ENCODE results near the gene TNFAIP1. TPM values are rescaled to one million over a fixed set of nuclear protein-coding genes. Genes with fewer than 3 reads are reported as not detected.

TNFAIP1 gene
- polyA plus RNA-seq, 1 donor: 33.4 TPM

GRCh38 chr17:28371245-28372202 lies 36.0 kb downstream of the TNFAIP1 start, which contains the start of gene SARM1:
Gene SARM1, plus strand, starts transcription at chr17:28371694. Its CDS starts 339 bp downstream, at chr17:28372033.
- peak; percentile 66 for DNase-seq

GRCh38 chr17:28372203-28372944 lies 36.8 kb downstream of the TNFAIP1 start:
- DNase-seq: peak; percentile 41

DNA sequence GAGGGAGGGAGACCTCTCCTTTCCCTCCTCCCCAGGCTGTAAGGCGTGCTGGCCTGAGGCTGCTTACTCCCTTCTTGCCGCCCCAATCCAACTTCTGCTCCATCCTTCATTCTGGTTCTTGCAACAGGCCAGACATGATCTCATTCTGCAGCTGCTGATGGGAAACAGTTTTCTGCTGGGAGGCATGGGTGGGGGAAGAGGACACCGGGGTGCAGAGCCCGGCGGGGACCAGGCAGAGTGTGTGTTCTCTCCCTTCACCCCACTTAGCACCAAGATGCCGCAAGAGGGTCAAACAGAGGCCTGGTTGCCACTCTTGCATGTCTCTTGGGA lies 37.3 kb downstream of the TNFAIP1 start:
- DNase-seq: no peak

DNA sequence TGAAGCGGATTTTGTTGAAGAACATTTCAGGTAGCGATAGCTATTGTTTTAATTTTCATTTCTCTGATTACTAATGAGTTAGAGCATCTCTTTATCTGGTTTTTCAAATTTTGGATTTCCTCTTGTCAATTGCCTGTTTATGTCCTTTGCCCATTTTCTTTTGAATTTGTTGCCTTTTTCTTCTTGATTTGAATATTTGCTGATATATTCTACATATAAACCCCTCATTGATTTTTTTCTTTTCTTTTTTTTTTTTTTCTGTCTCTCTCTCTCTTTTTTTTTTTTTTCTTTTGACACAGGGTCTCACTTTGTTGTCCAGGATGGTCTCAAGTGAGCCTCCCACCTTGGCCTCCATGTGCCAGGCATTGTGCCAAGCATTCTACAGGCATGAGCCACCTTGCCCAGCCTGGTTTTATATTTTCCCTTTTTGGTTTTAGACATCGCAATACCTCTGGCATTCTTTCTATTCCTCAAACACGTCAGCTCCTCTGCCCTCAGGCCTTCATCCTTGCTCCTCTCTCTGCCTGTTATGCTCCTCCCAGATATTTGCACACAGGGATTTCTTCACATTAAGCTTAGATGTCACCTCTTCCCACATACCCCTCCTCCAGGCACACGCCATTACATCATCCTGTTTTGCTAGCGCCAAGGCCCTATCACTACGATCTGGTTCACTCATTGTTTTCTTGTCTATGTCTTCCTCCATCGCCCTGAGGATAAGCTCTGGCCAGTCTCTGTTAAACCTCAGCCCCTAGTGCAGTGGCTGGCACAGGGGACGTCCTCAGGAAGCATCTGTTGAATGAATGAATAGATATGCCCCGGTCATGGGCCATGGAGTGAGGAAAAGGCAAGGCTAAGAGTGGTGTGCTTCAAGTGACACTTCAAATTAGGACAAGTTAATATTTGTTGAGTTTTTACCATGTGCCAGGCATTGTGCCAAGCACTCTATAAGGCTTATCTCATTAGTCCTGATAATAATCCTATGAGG lies 44.5 kb downstream of the TNFAIP1 start:
- no peak for DNase-seq

- DNase-seq: no peak
These were observed 45.7 kb downstream of the TNFAIP1 start for GRCh38 chr17:28381141-28381825.

DNA sequence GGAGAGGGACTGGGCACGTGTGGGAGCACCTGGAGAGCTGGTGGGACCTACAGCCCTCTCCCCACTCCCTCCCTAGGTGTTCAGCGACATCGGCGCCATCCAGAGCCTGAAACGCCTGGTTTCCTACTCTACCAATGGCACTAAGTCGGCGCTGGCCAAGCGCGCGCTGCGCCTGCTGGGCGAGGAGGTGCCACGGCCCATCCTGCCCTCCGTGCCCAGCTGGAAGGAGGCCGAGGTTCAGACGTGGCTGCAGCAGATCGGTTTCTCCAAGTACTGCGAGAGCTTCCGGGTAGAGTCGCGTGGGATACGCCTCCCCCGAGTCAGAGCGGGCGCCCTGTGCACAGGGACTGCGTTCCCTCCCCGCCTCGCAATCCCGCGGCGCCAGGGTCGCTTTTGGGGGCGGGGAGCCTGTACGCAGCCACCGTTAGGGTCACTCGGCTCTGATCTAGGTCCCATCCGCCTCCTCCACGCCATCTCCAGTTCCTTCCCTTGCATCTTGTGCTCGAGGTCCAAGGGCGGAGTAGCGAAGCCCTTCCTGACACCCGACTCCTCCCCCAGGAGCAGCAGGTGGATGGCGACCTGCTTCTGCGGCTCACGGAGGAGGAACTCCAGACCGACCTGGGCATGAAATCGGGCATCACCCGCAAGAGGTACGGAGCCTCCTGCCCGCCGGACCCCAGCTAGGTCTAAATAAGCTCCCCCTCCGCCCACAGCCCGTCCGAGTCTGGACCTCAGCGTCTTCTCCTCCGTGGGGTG lies 48.9 kb downstream of the TNFAIP1 start:
- DNase-seq: no peak

DNA sequence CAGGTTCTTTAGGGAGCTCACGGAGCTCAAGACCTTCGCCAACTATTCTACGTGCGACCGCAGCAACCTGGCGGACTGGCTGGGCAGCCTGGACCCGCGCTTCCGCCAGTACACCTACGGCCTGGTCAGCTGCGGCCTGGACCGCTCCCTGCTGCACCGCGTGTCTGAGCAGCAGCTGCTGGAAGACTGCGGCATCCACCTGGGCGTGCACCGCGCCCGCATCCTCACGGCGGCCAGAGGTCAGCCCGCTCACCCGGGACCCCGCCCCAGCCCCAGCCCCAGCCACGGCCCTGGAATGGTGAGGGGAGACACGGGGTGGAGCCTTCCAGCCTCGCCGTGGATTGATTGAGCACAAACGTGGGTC lies 49.5 kb downstream of the TNFAIP1 start:
- no peak for DNase-seq

- DNase-seq: no peak
These were observed 49.8 kb downstream of the TNFAIP1 start for GRCh38 chr17:28385406-28385805.

DNA sequence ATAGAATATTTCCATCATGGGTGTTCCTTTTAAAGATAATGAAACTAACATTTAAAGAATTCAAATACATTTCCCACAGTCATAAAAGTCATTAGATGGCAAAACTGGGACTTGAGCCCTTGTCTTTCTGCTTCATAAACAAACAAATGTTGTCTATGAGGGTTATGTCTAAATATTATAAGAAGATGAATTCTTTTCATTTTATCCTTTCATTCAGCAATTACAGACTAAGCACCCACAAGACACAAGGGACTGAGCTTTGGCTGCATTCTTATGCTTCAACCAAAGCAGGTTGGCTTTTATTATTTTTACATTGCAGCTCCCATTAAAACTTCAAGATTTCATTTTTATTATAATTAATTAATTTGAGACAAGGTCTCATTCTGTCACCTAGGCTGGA lies 50.8 kb downstream of the TNFAIP1 start:
- no peak for DNase-seq

DNA sequence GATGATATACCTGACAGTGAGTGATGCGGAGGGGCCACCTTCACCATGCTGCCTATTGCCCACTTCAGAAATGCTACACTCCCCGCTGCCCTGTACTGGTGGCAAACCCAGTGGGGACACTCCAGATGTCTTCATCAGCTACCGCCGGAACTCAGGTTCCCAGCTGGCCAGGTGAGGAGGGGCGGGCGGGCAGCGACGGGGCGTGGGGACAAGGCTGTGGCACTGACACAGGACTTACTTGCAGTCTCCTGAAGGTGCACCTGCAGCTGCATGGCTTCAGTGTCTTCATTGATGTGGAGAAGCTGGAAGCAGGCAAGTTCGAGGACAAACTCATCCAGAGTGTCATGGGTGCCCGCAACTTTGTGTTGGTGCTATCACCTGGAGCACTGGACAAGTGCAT lies 52.5 kb downstream of the TNFAIP1 start:
- no peak for DNase-seq

DNA sequence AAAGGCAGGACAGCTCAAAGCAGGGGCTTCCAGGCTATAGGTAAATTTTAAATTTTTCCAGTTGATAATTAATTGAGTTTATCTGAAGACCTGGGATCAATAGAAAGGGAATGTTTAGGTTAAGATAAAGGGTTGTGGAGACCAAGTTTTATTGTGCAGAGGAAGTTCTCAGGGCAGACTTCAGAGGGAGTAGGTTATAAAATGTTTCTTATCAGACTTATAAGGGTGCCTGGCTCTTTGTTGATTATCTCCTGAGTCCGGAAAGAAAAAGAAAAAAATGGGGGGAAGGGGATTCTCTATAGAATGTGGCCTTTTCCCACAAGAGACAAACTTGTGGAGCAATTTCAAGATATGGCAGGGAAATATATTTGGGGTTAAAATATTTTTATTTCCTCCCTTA lies 54.6 kb downstream of the TNFAIP1 start:
- DNase-seq: no peak

- DNase-seq: no peak
These were observed 55.0 kb downstream of the TNFAIP1 start for GRCh38 chr17:28390563-28390962.

DNA sequence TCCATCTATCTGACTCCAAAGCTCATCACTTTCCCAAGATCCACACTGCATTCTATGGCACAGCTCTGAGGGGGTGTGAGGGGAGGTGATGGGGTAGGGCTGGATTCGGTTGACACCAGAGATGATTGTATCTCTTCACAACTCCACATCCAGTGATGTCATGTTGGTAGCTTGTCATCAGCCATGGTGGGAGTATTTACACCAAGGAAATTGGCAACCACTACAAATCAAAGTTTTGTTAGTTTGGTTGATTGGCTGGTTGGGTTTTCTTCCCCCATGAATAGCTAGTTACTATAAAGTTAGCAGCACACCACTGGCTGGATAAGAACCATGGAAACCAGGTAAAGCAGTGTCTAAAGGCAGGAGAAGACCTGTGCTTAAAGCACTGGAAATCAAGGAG lies 55.4 kb downstream of the TNFAIP1 start:
- no peak for DNase-seq

GRCh38 chr17:28391401-28391800 lies 55.8 kb downstream of the TNFAIP1 start:
- DNase-seq: no peak

- no peak for DNase-seq
These were observed 56.9 kb downstream of the TNFAIP1 start for GRCh38 chr17:28392491-28392890.

DNA sequence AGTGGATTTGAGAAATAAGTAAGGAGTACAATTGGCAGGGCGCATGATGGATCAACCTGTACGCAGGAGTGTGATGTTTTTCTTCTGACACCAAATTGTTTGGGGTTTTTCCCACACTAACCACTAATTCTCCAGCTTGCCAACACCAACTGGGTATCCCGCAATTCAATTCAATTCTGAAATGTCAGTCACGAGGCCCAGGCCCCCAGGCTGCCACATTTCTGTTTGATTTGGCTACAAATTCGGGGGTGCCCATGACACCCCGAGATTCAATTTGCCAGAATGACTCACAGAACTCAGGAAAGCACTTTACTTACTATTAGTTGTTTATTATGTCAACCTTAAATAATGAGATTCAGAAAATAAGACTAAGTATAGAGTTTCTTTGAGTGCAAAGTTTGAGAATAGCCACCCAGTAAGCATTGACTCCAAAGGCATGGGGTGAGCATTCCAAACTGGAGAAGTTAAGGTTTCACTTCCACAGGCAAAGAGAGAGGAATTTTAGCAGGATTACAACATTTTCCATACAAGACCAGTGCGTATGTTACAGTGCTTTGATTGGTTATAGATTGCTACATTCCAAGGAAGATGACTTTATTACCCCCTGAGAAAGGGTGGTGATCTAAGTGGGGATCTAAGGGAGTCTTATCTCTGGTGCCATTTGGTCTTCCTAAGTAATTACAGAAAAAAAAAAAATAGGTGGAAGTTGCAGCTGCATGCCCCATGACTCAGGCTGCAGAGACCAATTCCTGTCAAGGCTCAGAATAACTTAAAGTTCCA lies 59.0 kb downstream of the TNFAIP1 start:
- no peak for DNase-seq

- no peak for DNase-seq
These were observed 59.9 kb downstream of the TNFAIP1 start for GRCh38 chr17:28395426-28395825.

GRCh38 chr17:28395968-28396367 lies 60.4 kb downstream of the TNFAIP1 start:
- no peak for DNase-seq
